GM12892 (cell line): ENCODE data around the gene CDH23.

ENCODE experiments used
- POLR2A ChIP-seq: IDR thresholded peaks from 2 replicates; pipeline ENCODE4 v1.6.1; 2011; ENCODE audit warnings: low read depth, low read length, control low read depth
- POLR2AphosphoS5 ChIP-seq: IDR thresholded peaks from 2 replicates; pipeline ENCODE4 v1.6.1; 2011; ENCODE audit warnings: low read depth, low read length, control low read depth

- TF ChIP-seq POLR2AphosphoS5 (no peak), POLR2A (no peak)
Measured at GRCh38 chr10:71479831-71480230, 83.1 kb downstream of the CDH23 start.
